Mucosa of stomach (tissue), 1 donor: ENCODE data around the gene CCDC78.

ENCODE experiments used
- H3K27me3 ChIP-seq: one replicate; pipeline ENCODE4 v1.7.0; 2013; ENCODE audit warnings: mild to moderate bottlenecking, low read length; ENCODE audit not compliant: control insufficient read depth, insufficient read depth
- H3K36me3 ChIP-seq: one replicate; pipeline ENCODE4 v1.7.0; 2013; ENCODE audit warnings: low read length; ENCODE audit not compliant: control insufficient read depth, insufficient read depth
- H3K4me1 ChIP-seq: one replicate; pipeline ENCODE4 v1.7.0; 2013; ENCODE audit warnings: mild to moderate bottlenecking, low read length; ENCODE audit not compliant: control insufficient read depth, insufficient read depth
- H3K4me3 ChIP-seq: one replicate; pipeline ENCODE4 v1.7.0; 2013; ENCODE audit warnings: low read length
- H3K9ac ChIP-seq: one replicate; pipeline ENCODE4 v1.7.0; 2013; ENCODE audit warnings: mild to moderate bottlenecking, low read length, moderate library complexity
- H3K9me3 ChIP-seq: one replicate; pipeline ENCODE4 v1.7.0; 2013; ENCODE audit warnings: mild to moderate bottlenecking, low read length, moderate library complexity; ENCODE audit not compliant: control insufficient read depth
- donor health status: Pancreatic carcinoma.

The CCDC78 gene

DNA sequence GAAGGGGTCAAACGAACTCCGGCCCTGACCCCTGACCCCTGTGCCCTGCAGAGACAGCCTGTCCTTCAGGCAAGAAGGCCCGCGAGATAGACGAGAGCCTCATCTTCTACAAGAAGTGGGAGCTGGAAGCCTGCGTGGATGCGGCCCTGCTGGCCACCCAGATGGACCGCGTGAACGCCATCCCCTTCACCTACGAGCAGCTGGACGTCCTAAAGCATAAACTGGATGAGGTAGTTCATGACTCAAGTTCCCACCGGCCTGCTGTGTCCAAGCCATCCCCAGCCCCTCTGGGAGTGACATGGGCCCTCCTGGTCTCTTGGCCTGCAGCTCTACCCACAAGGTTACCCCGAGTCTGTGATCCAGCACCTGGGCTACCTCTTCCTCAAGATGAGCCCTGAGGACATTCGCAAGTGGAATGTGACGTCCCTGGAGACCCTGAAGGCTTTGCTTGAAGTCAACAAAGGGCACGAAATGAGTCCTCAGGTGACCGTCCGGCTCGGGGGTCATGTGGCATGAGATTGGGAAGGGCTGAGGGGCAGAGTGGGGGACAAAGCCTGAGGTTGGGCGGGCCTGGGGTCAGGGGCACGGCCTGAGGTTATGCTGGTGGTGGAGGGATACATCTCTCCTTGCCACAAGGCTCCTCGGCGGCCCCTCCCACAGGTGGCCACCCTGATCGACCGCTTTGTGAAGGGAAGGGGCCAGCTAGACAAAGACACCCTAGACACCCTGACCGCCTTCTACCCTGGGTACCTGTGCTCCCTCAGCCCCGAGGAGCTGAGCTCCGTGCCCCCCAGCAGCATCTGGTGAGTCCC, 40.0 kb upstream of the CCDC78 start:
- H3K4me1 ChIP-seq = peaks cover 10% of the 10 kb centered on the region
- no peaks in the 10 kb centered on the region for H3K36me3 ChIP-seq
- no peak overlapping the region for H3K4me3 ChIP-seq
- no peaks in the 10 kb centered on the region for H3K9me3 ChIP-seq
- no peak overlapping the region for H3K9ac ChIP-seq
- H3K27me3 ChIP-seq = peaks cover 8% of the 10 kb centered on the region

GRCh38 chr16:765488-765865, 39.2 kb upstream of the CCDC78 start:
- H3K9me3 ChIP-seq = no peaks in the 10 kb centered on the region
- H3K36me3 ChIP-seq = no peaks in the 10 kb centered on the region
- H3K27me3 ChIP-seq = peaks cover 8% of the 10 kb centered on the region
- no peak overlapping the region for H3K4me3 ChIP-seq
- H3K4me1 ChIP-seq = peaks cover 17% of the 10 kb centered on the region
- no peak overlapping the region for H3K9ac ChIP-seq

DNA sequence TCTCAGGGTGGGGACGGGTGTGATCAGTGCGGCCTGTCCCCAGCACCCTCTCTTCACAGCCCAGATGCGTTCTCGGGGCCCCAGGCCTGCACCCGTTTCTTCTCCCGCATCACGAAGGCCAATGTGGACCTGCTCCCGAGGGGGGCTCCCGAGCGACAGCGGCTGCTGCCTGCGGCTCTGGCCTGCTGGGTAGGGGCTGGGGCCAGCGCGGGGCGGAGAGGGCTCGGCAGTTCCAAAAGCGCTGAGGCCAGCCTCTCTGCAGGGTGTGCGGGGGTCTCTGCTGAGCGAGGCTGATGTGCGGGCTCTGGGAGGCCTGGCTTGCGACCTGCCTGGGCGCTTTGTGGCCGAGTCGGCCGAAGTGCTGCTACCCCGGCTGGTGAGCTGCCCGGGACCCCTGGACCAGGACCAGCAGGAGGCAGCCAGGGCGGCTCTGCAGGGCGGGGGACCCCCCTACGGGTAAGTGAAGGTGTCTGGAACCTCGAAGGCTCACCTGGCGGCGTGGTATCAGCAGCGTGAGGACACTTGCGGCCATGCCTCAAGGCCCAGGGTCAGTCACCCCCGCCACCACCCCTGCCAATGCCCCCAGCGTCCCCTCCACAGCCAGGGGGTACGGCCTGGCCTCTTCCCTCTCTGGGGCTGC, 38.7 kb upstream of the CCDC78 start:
- H3K27me3 ChIP-seq = peaks cover 8% of the 10 kb centered on the region
- H3K4me1 ChIP-seq = peaks cover 22% of the 10 kb centered on the region
- H3K9ac ChIP-seq = no peak overlapping the region
- H3K36me3 ChIP-seq = no peaks in the 10 kb centered on the region
- no peaks in the 10 kb centered on the region for H3K9me3 ChIP-seq
- H3K4me3 ChIP-seq = no peak overlapping the region

DNA sequence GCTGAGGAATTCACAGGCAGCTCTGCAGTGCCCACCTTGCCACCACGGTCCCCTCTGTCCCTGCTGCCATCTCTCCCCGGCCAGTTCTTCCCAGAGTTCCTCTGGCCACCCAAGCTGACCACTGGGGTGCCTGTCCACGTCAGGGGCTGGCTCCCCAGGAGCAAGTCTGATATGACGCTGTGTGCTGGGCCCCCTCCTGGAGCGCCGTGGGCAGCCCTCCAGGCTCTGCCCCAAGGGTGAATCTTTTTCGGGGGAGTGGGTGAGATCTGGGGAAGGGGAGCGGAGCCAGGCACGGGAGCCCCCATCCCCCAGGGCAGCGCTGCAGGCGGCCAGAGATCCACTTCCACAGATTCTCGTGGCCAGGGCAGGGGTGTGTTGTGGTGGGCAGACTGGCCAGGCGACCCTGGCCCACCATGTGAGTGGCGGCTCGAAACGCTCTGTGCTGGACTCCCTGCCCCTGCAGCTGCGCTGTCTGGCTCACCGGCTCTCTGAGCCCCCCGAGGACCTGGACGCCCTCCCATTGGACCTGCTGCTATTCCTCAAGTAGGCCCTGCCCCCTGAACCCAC, 38.0 kb upstream of the CCDC78 start:
- Histone ChIP-seq H3K36me3 (no peaks in the 10 kb centered on the region), H3K4me3 (no peak overlapping the region), H3K9me3 (no peaks in the 10 kb centered on the region), H3K9ac (no peak overlapping the region), H3K27me3 (peaks cover 8% of the 10 kb centered on the region), H3K4me1 (peaks cover 29% of the 10 kb centered on the region)

- Histone ChIP-seq H3K27me3 (peaks cover 8% of the 10 kb centered on the region), H3K9me3 (no peaks in the 10 kb centered on the region), H3K4me3 (no peak overlapping the region), H3K36me3 (no peaks in the 10 kb centered on the region), H3K4me1 (peaks cover 32% of the 10 kb centered on the region), H3K9ac (no peak overlapping the region)
Measured at GRCh38 chr16:763369-764183, 37.3 kb upstream of the CCDC78 start.

DNA sequence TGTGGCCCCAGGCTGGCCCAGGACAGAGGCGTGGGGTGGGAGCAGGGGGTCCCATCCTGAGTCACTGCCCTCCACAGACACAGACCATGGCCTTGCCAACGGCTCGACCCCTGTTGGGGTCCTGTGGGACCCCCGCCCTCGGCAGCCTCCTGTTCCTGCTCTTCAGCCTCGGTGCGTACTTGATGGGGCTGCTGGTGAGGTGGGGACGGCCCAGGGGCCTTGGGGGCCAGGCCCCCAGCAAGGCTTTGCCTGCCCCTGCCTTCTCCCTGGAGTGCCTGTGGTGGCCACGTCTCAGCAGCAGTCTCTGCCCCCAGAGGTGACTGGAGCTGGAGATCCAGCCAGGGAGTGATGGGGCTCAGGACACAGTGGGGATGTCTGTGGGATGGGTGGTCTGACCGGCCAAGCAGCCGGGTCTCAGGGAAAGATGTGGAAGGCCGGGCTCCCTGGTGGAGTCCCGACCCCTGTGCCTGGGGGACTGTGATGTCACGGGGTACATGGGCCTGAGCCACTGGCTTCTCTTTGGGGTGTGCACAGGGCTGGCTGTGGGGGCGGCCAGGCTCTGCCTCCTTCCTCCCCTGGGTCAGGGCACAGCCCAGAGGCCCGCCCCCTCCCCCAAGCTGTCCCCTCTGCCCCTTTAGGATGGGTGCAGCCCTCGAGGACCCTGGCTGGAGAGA, 36.5 kb upstream of the CCDC78 start:
- Histone ChIP-seq H3K4me3 (no peak overlapping the region), H3K9ac (no peak overlapping the region), H3K36me3 (no peaks in the 10 kb centered on the region), H3K4me1 (peaks cover 32% of the 10 kb centered on the region), H3K9me3 (no peaks in the 10 kb centered on the region), H3K27me3 (peaks cover 8% of the 10 kb centered on the region)

DNA sequence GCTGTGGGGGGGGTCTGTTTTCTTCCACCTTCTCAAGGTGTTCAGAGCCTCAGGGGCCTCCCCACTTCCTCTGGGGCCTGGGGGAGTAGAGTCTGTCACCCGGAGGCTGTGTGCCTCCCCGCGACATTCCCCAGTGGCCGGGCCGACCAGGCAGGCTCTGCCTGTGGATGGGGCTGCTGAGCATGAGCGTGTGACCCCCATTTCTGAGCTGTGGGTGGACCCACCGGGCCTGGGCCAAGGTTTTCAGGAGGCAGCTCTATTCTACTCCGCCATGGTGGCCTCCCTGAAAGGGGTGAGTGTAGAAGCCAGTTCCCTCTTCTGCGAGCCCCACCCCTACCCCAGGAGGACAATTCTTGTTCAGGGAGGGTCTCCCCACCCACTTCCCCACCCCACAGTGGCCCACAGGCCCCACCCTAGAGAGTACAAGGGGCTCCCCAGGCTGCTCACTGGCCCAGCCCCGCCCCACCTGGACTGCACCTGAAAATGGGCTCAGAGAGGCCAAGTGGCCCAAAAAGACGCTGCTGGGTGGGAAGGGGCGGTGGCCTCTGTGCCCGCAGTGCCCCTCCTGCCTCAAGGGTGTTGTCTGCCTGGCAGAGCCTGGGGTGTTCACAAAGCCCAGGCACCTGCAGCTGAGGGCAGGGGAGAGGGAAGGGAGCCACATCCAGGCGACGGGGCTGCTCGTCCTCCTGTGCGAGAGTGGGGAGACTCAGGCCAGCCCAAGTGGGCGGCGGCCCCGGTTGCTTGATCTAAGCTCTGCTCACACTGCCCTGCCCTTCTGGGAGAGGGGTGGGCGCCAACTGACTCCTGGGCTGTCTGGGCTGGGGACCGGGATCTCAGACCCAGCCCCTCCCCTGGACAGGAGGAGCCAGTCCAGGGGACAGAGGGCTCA, 35.6 kb upstream of the CCDC78 start:
- Histone ChIP-seq H3K4me3 (no peak overlapping the region), H3K9me3 (no peaks in the 10 kb centered on the region), H3K27me3 (peaks cover 8% of the 10 kb centered on the region), H3K9ac (no peak overlapping the region), H3K36me3 (no peaks in the 10 kb centered on the region), H3K4me1 (peaks cover 32% of the 10 kb centered on the region)

- H3K9me3 ChIP-seq = no peaks in the 10 kb centered on the region
- peaks cover 8% of the 10 kb centered on the region for H3K27me3 ChIP-seq
- H3K9ac ChIP-seq = no peak within 1 kb of the TSS
- peaks cover 32% of the 10 kb centered on the region for H3K4me1 ChIP-seq
- no peak within 1 kb of the TSS for H3K4me3 ChIP-seq
- no peaks in the 10 kb centered on the region for H3K36me3 ChIP-seq
Measured at GRCh38 chr16:760545-761343, 34.5 kb upstream of the CCDC78 start, which contains the start of gene MSLN. MSLN (plus strand) TSS chr16:760734; CDS start chr16:762681, 1,947 bp downstream.

DNA sequence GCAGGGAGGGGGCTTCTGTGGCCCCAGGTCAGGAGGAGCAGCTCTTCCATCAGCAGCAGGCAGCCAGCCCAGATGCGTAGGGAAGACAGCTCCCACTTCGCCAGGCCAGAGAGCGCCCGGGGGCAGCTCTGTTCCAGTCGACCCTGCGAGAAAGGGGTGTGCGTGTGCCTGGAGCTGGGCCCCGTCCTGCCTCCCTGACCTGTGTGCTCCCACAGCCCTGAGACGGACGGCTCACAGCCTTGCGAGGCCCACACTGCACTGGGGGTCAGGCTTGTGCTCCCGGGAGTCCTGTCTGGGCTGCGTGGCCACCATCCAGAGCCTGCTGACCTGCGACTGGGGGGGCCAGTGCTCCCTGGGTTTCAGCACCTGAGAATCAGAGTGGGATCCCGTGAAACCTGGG, 33.8 kb upstream of the CCDC78 start:
- H3K36me3 ChIP-seq = no peaks in the 10 kb centered on the region
- no peaks in the 10 kb centered on the region for H3K9me3 ChIP-seq
- no peak overlapping the region for H3K9ac ChIP-seq
- peaks cover 32% of the 10 kb centered on the region for H3K4me1 ChIP-seq
- no peak overlapping the region for H3K4me3 ChIP-seq
- peaks cover 8% of the 10 kb centered on the region for H3K27me3 ChIP-seq

DNA sequence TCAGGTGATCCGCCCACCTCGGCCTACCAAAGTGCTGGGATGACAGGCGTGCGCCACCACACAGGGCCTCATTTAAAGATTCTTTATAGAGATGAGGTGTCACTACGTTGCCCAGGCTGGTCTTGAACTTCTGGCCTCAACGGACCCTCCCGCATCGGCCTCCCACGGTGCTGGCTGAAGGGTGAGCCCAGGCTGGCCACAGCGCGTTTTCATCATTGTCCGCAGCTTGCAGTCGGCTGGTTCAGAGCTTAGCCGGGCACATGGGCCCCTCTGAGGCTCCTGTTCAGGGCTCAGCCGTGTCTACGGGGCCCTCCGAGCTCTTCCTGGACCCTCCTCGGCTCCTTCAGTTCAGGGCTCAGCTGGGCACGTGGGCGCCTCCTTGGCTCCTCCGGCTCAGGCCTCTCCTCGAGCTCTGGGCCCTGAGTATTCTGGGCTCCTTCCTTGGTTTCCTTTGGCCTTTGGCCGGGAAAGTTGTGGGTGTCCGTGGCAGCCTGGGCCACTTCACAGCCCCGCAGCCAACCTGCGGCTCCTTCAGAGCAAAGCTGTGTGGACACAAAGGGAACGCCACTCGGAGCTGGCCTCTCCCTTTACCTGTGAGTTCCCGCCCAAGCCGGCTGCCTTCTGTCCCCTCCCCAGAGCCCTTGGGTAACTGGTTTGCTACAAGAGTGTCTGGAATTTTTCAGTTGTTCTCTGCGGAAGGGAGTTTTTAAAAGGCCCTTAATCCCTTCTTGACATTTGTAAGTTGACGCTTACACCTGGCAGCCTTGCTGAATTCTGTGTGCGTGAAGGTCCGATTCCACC, 33.1 kb upstream of the CCDC78 start:
- Histone ChIP-seq H3K4me1 (peaks cover 32% of the 10 kb centered on the region), H3K4me3 (no peak overlapping the region), H3K9ac (no peak overlapping the region), H3K36me3 (no peaks in the 10 kb centered on the region), H3K27me3 (peaks cover 8% of the 10 kb centered on the region), H3K9me3 (no peaks in the 10 kb centered on the region)
